Colonic mucosa (tissue), 4 donors: Measurements from ENCODE around the gene ECHDC1. TPM values are rescaled to one million over a fixed set of nuclear protein-coding genes. Genes with fewer than 3 reads are reported as not detected.

Experiments used
- DNase-seq: peaks from one replicate; pipeline ENCODE4 v3.0.0-alpha.2; 2020
- H3K27ac ChIP-seq: fragments of 200-600 bp; one replicate; pipeline ENCODE4 v1.8.0; 2021
- H3K27me3 ChIP-seq: fragments of 200-600 bp; one replicate; pipeline ENCODE4 v1.8.0; 2021
- H3K36me3 ChIP-seq: fragments of 200-600 bp; one replicate; pipeline ENCODE4 v1.8.0; 2021
- H3K4me1 ChIP-seq: fragments of 200-600 bp; one replicate; pipeline ENCODE4 v1.8.0; 2021; ENCODE audit warnings: mild to moderate bottlenecking
- H3K4me3 ChIP-seq: fragments of 200-600 bp; one replicate; pipeline ENCODE4 v1.8.0; 2021
- H3K9ac ChIP-seq, 2 donors: one replicate each; pipeline ENCODE4 v1.7.0; 2013; ENCODE audit warnings: control low read depth in 2 of 2, low read depth in 2 of 2, low read length in 2 of 2
- H3K9me3 ChIP-seq: fragments of 200-600 bp; one replicate; pipeline ENCODE4 v1.8.0; 2021
- intact Hi-C: fragments of 100-400 bp; cut with DNase I; formaldehyde crosslinking; loops from one replicate; pipeline ENCODE4 v1.14.1; 2022
- total RNA-seq, 2 donors: library from RNA; stranded (reverse); fragmentation: NEBNext Ultra II Directional in 1 of 2; extraction: Animal tissue kit (Norgen Biotek cat#: 25700) in 1 of 2; gene quantifications; one replicate each; pipeline ENCODE4 v1.2.1, GENCODE V29; 2021
- TF ChIP-seq, protein P1 (sequence below): fragments of 200-600 bp; IDR thresholded peaks from one replicate; pipeline ENCODE4 v1.8.0; 2022; ENCODE audit warnings: antibody characterized with exemption, mild to moderate bottlenecking
- donor health status: healthy.
- donor health status: DM: no; HTN: no; CAD: no.
- donor health status: DM: no; HTN: no; CAD: no.

Gene ECHDC1
- total RNA-seq, 2 donors from 2014 or later = 56.1 to 111 TPM

DNA sequence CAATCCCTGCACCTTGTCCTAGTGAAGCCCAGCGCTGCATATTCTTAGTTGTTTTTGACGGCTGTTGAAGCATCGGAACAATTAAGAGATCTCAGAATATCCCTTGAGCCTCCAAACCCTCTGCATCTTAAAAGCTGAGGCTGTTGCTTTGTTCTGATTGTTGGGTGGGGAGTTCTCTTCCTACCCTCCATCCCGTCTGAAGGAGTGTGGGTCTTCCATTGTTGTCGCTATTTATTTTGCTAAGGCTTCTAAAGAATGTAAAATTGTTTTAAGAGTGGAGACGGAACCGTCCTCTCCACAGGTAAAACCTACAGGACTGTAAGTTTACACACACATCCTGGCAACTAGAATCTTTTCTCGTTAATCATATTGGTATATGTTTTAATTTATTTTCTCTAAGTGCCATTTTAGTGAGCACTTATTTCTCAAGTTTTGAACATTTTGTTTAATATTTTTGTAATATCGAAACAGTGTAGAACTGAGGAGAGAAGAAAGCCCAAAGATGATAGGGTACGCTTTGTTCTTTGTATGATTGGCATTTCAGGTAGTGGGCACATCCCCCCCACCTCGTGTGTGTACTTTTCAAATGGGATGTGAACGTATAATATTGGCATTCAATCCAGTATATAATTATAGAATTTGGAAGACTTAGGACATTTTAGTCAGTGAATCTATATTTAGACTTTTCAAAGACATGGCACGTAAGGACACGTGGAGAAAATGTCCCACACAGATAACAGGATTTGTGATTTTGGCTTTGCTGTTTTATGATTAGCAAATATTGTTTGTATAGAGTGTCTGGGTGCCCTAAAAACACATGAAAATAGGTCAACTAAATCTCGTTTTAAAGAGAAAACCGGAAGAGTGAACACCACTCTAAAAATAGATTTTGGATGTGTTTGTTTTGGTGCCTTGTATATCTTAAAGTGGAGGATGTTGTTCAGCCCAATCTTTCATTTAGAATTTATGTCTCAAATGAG is 75.5 kb downstream of the ECHDC1 start:
- no peaks in the 10 kb centered on the region for H3K4me1 ChIP-seq
- no peak for DNase-seq
- intact Hi-C loops = no loop called here

DNA sequence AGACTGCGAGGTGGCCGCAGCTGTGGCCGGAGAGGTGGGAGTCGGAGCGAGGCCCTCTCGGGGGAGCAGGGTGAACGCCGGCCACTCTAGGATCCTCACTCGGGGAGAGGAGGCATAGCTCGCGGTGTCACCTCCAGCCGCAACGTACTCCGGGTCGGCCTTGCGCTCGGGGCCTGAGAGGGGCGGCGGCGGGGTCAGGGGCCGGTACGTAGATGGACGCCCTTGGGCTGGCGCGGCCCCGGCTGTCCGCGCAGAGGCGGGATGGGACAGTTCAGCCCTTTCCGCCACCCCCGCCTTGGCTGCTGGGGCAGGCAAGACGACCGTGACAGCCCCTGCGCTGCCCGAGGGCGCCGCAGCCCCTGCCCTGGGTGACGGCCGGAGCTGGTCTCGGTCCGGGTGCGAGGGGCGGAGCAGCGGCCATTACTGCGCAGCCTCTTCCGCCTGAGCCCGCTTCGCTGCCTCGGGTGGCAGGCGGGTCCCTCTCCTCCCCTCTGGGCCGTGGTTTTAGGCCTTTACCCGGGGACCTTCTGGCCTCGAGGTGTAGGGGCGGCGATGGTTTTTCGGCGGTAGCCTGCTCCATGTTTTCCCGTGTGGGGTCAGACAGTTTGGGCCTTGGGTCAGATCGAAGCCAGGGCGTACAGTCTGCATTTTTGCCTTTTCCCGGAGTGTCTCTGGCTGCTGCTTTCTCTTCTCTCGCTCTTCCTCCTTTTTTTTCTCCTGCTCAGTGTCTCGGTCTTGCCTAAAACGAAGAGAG is 76.3 kb downstream of the ECHDC1 start:
- H3K27ac ChIP-seq = peak overlapping the region; percentile 99
- no peaks in the 10 kb centered on the region for H3K27me3 ChIP-seq
- H3K4me3 ChIP-seq = peak overlapping the region; percentile 84
- peak overlapping the region; percentile 90 to 97 for H3K9ac ChIP-seq
- TF ChIP-seq, protein P1, sequence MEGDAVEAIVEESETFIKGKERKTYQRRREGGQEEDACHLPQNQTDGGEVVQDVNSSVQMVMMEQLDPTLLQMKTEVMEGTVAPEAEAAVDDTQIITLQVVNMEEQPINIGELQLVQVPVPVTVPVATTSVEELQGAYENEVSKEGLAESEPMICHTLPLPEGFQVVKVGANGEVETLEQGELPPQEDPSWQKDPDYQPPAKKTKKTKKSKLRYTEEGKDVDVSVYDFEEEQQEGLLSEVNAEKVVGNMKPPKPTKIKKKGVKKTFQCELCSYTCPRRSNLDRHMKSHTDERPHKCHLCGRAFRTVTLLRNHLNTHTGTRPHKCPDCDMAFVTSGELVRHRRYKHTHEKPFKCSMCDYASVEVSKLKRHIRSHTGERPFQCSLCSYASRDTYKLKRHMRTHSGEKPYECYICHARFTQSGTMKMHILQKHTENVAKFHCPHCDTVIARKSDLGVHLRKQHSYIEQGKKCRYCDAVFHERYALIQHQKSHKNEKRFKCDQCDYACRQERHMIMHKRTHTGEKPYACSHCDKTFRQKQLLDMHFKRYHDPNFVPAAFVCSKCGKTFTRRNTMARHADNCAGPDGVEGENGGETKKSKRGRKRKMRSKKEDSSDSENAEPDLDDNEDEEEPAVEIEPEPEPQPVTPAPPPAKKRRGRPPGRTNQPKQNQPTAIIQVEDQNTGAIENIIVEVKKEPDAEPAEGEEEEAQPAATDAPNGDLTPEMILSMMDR = no peak
- no peaks in the 10 kb centered on the region for H3K9me3 ChIP-seq
- intact Hi-C loops = no loop called here
- no peaks in the 10 kb centered on the region for H3K4me1 ChIP-seq
- peak; percentile 57 for DNase-seq
- no peaks in the 10 kb centered on the region for H3K36me3 ChIP-seq

More for the DNA sequence above, 75.5 kb downstream of the ECHDC1 start:
- Histone ChIP-seq H3K36me3 (no peaks in the 10 kb centered on the region), H3K27ac (peak overlapping the region; percentile 99), H3K27me3 (no peaks in the 10 kb centered on the region), H3K9me3 (no peaks in the 10 kb centered on the region), H3K9ac (peak overlapping the region; percentile 90 to 97), H3K4me3 (peak overlapping the region; percentile 84)
- TF ChIP-seq, protein P1 = no peak

DNA sequence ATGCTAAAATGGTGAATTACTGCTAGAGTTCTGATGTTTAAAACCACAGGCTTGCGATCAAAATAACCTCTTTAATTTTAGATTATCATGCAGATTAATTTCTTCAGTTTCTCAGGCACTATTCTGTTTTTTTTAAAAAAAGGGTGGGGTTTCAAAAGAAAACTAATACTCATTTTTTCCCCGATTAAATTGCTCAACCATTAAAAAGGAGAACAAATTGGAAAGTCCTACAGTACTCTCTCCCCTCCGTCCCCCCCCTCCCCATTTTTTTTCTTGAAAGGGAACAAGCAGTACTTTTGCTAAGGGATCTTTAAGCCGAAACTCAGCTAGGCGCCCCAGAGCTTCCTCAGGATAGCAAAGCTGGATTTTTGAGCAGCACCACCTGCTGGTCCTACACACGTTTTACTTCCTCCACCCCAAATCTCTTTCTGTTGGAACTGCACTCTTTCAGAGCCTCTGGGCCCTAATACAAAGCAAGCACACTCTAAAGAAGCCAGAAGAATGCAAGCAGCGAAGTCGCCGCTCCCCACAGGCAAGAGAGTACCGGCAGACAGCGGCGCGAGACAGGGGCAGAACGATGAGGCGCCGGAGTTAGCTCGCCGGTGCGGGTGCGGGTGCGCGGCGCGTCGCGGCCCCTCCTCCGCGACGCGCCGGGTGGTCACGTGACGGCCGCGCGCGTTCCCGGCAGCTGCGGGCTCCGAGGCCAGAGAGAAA is 77.1 kb downstream of the ECHDC1 start, which contains the start of gene RNF146:
RNF146 (plus strand) TSS at position 687 of the 714 bp plus-strand sequence. CDS start 13,475 bp downstream, outside the sequence.
- no peaks in the 10 kb centered on the region for H3K36me3 ChIP-seq
- H3K9me3 ChIP-seq = no peaks in the 10 kb centered on the region
- DNase-seq = peak; percentile 80
- H3K4me1 ChIP-seq = no peaks in the 10 kb centered on the region
- intact Hi-C loops = no loop called here
- peak within 1 kb of the TSS; percentile 90 to 97 for H3K9ac ChIP-seq
- H3K4me3 ChIP-seq = peak within 1 kb of the TSS; percentile 84
- H3K27ac ChIP-seq = peak within 1 kb of the TSS; percentile 99
- H3K27me3 ChIP-seq = no peaks in the 10 kb centered on the region
- TF ChIP-seq, protein P1 = peak; percentile 51

DNA sequence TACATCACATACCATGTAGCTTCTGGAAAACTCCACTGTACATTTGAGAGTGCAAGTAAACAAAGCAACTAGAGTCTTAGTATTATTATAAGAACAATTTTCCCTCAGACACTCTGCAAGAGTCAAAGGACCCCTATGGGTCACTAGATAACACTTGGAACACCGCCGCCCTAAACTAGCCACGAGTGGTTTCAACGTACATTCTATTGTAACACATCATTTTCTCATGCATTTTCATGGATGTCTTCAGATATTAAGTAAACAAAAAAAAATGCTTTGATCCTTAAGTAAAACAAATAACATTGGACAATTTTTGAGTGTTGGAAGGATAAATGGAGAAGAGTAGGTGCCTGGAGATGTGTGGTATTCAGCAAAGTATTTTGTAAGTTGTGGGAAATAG is 79.9 kb downstream of the ECHDC1 start:
- TF ChIP-seq, protein P1 = no peak
- no peak overlapping the region for H3K9ac ChIP-seq
- H3K4me3 ChIP-seq = no peak overlapping the region
- no peaks in the 10 kb centered on the region for H3K4me1 ChIP-seq
- no peaks in the 10 kb centered on the region for H3K9me3 ChIP-seq
- no peak overlapping the region for H3K27ac ChIP-seq
- no peak for DNase-seq
- intact Hi-C loops = no loop called here
- no peaks in the 10 kb centered on the region for H3K36me3 ChIP-seq
- no peaks in the 10 kb centered on the region for H3K27me3 ChIP-seq

DNA sequence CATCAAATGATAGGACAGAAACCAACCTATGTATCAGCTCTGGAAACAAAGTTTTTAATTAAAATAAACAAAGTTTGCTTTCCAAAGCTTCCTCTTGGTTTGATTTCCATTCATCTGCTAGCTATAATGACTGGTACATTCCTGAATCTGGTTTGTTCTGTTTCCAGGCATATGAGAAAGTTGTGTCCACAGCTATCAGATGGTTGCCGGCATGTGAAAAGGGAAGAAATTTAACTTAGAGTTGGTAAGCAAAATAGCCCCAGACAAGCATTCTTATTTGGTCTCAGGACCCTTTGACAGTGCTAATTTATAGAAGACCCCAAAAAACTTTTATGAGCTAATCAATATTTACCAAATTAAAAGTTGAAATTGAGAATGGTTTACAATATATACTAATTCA is 80.5 kb downstream of the ECHDC1 start:
- no peaks in the 10 kb centered on the region for H3K4me1 ChIP-seq
- H3K9ac ChIP-seq = no peak overlapping the region
- intact Hi-C loops = no loop called here
- no peaks in the 10 kb centered on the region for H3K36me3 ChIP-seq
- H3K4me3 ChIP-seq = no peak overlapping the region
- no peaks in the 10 kb centered on the region for H3K9me3 ChIP-seq
- H3K27ac ChIP-seq = no peak overlapping the region
- H3K27me3 ChIP-seq = no peaks in the 10 kb centered on the region
- no peak for DNase-seq
- TF ChIP-seq, protein P1 = no peak
